ENCODE data around the gene RIMKLB.

RIMKLB gene

GRCh38 chr12:8695116-8695515 is 2.7 kb upstream of the RIMKLB start:
- H3K4me3 ChIP-seq (ENCODE audit: low read depth, low read length): no peak overlapping the region
- no peak for DNase-seq

GRCh38 chr12:8696442-8697090 is 1.2 kb upstream of the RIMKLB start:
- Histone ChIP-seq H3K4me1 (no peaks in the 10 kb centered on the region), H3K4me3 (ENCODE audit: low read depth, low read length) (no peak overlapping the region), H3K36me3 (no peaks in the 10 kb centered on the region), H3K9me3 (no peaks in the 10 kb centered on the region), H3K27me3 (peaks cover 41% of the 10 kb centered on the region)
- DNase-seq: no peak
- TF ChIP-seq CTCF (IDR thresholded peaks at IDR 0.05; ENCODE audit: low read depth, low read length): no peak

More at GRCh38 chr12:8695116-8695515, 2.7 kb upstream of the RIMKLB start:
- H3K9me3 ChIP-seq: no peaks in the 10 kb centered on the region
- H3K4me1 ChIP-seq: no peaks in the 10 kb centered on the region
- no peak for TF ChIP-seq CTCF (IDR thresholded peaks at IDR 0.05; ENCODE audit: low read depth, low read length)
- no peaks in the 10 kb centered on the region for H3K36me3 ChIP-seq
- H3K27me3 ChIP-seq: peaks cover 41% of the 10 kb centered on the region

DNA sequence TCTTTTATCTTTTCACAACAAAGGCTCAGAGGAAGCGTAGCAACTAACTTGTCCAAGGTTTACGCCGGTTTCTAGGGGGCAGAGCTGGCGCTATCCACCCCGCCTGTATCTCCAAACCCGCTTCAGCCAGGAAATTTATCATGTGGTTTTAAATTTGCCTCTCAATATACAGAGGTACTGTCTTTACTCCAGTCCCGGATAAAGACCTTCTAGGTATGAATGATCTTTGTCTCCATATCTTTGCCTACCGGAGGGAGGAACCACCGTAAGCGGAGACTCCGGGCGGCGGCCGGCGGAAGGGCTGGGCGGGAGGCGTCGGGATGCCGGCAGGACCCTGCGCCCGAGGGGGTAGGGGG is 693 bp upstream of the RIMKLB start:
- H3K4me1 ChIP-seq: no peaks in the 10 kb centered on the region
- DNase-seq: no peak
- TF ChIP-seq CTCF (IDR thresholded peaks at IDR 0.05; ENCODE audit: low read depth, low read length): no peak
- no peaks in the 10 kb centered on the region for H3K9me3 ChIP-seq
- peaks cover 41% of the 10 kb centered on the region for H3K27me3 ChIP-seq
- peak overlapping the region; percentile 54 for H3K4me3 ChIP-seq (ENCODE audit: low read depth, low read length)
- no peaks in the 10 kb centered on the region for H3K36me3 ChIP-seq

- peak overlapping the region; percentile 62 for H3K4me3 ChIP-seq (ENCODE audit: low read depth, low read length)
- H3K4me1 ChIP-seq: no peaks in the 10 kb centered on the region
- no peaks in the 10 kb centered on the region for H3K9me3 ChIP-seq
- DNase-seq: peak; percentile 25
- peaks cover 41% of the 10 kb centered on the region for H3K27me3 ChIP-seq
- H3K36me3 ChIP-seq: no peaks in the 10 kb centered on the region
- TF ChIP-seq CTCF (IDR thresholded peaks at IDR 0.05; ENCODE audit: low read depth, low read length): no peak
Measured at GRCh38 chr12:8698132-8698851, 501 bp downstream of the RIMKLB start.

GRCh38 chr12:8698879-8699278 is 1.1 kb downstream of the RIMKLB start:
- Histone ChIP-seq H3K27me3 (peaks cover 41% of the 10 kb centered on the region), H3K4me3 (ENCODE audit: low read depth, low read length) (peak overlapping the region; percentile 62), H3K4me1 (no peaks in the 10 kb centered on the region), H3K9me3 (no peaks in the 10 kb centered on the region), H3K36me3 (no peaks in the 10 kb centered on the region)
- no peak for DNase-seq
- no peak for TF ChIP-seq CTCF (IDR thresholded peaks at IDR 0.05; ENCODE audit: low read depth, low read length)

GRCh38 chr12:8699714-8700113 is 1.9 kb downstream of the RIMKLB start:
- peaks cover 41% of the 10 kb centered on the region for H3K27me3 ChIP-seq
- DNase-seq: no peak
- TF ChIP-seq CTCF (IDR thresholded peaks at IDR 0.05; ENCODE audit: low read depth, low read length): no peak
- H3K4me1 ChIP-seq: no peaks in the 10 kb centered on the region
- H3K4me3 ChIP-seq (ENCODE audit: low read depth, low read length): no peak overlapping the region
- no peaks in the 10 kb centered on the region for H3K9me3 ChIP-seq
- H3K36me3 ChIP-seq: no peaks in the 10 kb centered on the region
